Raji (cell line): Measurements from ENCODE around the gene RSKR.

Experiments used
- POLR2A ChIP-seq: IDR thresholded peaks from 2 replicates; pipeline ENCODE4 v1.6.1; 2011; ENCODE audit warnings: low read depth, low read length, control low read depth; ENCODE audit not compliant: insufficient read depth

Gene RSKR

GRCh38 chr17:28584434-28584833, 29.6 kb downstream of the RSKR start:
- no peak for TF ChIP-seq POLR2A

GRCh38 chr17:28582513-28582912, 31.5 kb downstream of the RSKR start:
- TF ChIP-seq POLR2A = no peak

GRCh38 chr17:28580959-28581358, 33.0 kb downstream of the RSKR start:
- no peak for TF ChIP-seq POLR2A

- TF ChIP-seq POLR2A = no peak
Observed at GRCh38 chr17:28579526-28579925, 34.5 kb downstream of the RSKR start.

- no peak for TF ChIP-seq POLR2A
Observed at GRCh38 chr17:28578246-28579195, 35.5 kb downstream of the RSKR start.

- TF ChIP-seq POLR2A = no peak
Observed at GRCh38 chr17:28577466-28577824, 36.5 kb downstream of the RSKR start.

- peak; percentile 84 for TF ChIP-seq POLR2A
Observed at GRCh38 chr17:28576758-28577465, 37.1 kb downstream of the RSKR start, which contains the start of gene ALDOC. Gene ALDOC, minus strand, starts transcription at chr17:28576895. Its CDS starts 1,363 bp downstream, at chr17:28575532.

GRCh38 chr17:28575126-28575795, 38.7 kb downstream of the RSKR start:
- TF ChIP-seq POLR2A = no peak

- TF ChIP-seq POLR2A = no peak
Observed at GRCh38 chr17:28574526-28574925, 39.5 kb downstream of the RSKR start.

GRCh38 chr17:28573966-28574480, 40.0 kb downstream of the RSKR start:
- no peak for TF ChIP-seq POLR2A

GRCh38 chr17:28573521-28573920, 40.5 kb downstream of the RSKR start:
- TF ChIP-seq POLR2A = no peak

GRCh38 chr17:28573040-28573380, 41.0 kb downstream of the RSKR start:
- no peak for TF ChIP-seq POLR2A

GRCh38 chr17:28572259-28573039, 41.5 kb downstream of the RSKR start:
- no peak for TF ChIP-seq POLR2A

GRCh38 chr17:28571361-28572122, 42.4 kb downstream of the RSKR start, which contains the start of gene PIGS:
Gene PIGS, minus strand, starts transcription at chr17:28571524. Its CDS starts 28 bp downstream, at chr17:28571496.
- peak; percentile 84 for TF ChIP-seq POLR2A
